ENCODE data around the gene DENND1B.
"Not testable (repeated sequence)": the region's sequence is repeated elsewhere in the genome, so short reads cannot be mapped to it uniquely, and the experiment has no call there.

The DENND1B gene

GRCh38 chr1:197632651-197633050 lies 142.6 kb downstream of the DENND1B start:
- no peak for DNase-seq (ENCODE audit: low read depth, low spot score)

- DNase-seq (ENCODE audit: low read depth, low spot score) = no peak
These were observed 143.3 kb downstream of the DENND1B start for GRCh38 chr1:197632005-197632404.

DNA sequence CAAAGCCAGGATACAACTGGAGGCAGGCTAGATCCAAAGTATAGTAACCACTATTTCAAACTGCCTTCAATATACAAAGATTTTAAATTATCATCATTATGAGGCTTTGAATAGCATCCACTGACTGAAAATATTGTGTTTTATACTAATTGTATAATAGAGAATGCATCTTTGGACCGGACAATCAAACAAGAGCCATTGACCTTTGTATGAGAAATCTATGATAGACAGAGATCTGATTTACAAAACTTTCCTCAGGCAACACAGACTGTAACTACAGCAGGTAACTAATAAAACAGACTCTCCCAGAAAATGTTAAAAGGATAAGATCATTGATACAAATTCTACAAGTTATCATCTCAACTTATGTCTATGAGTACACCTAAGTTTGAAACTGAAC lies 152.9 kb downstream of the DENND1B start:
- DNase-seq (ENCODE audit: low read depth, low spot score) = no peak

GRCh38 chr1:197621761-197622160 lies 153.5 kb downstream of the DENND1B start:
- no peak for DNase-seq (ENCODE audit: low read depth, low spot score)

DNA sequence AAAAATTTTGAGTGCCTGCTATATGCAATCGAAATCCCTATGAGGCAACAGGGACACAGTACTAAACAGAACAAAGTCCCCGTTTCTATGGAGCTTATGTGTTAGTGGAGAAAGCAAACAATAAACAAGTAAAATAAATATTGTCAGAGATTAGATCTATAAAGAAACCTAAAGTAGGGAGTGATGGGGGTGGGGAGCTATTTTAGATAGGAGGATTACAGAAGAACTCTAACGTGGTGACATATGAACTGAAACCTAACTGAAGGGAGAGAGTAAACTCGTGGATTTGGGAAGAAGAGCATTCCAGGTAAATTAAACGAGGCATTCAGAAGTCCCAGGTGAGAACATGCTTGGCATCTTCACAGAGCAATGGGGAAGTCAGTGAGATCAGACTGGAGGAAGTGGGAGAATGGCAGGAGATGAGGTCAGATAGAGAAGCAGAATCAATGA lies 154.5 kb downstream of the DENND1B start:
- no peak for DNase-seq (ENCODE audit: low read depth, low spot score)

GRCh38 chr1:197619008-197619640 lies 156.2 kb downstream of the DENND1B start:
- DNase-seq (ENCODE audit: low read depth, low spot score) = peak; percentile 38

- DNase-seq (ENCODE audit: low read depth, low spot score) = no peak
These were observed 157.2 kb downstream of the DENND1B start for GRCh38 chr1:197618061-197618460.

- DNase-seq (ENCODE audit: low read depth, low spot score) = no peak
These were observed 159.6 kb downstream of the DENND1B start for GRCh38 chr1:197615693-197616011.

DNA sequence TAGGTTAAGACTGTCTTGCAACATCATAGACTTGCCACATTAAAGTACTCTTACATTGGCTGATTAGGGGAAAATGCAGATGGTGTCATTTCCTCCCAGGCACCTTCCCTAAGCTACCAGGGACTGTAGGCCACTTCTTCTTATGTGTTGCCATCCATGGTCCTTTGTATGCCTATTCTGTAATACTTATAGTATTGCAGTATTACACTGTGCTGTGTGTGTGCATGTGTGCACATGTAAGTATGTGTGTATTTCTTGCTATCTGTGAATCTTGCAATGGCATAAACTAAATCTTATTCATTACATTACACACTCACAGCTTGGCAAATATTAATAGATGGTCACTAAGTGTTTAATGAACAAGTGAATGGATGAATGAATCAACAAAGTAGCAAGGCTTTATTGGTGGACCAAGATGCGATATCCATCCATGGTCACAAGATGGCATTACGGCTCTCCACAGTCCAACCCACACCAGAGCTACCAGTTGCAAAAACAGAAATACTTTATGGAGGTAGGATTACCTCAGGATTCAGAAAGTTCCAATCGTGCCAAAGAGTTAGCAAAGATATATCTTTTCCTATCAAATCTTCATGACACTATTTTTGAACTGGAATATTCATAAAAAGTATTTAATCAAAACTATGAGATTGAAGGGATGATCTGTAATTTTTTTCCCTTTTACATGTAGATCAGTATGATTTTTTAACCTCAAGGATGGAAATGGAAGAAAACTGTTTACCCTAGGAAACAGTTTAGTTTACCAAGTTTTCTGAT lies 160.2 kb downstream of the DENND1B start:
- peak; percentile 62 for DNase-seq (ENCODE audit: low read depth, low spot score)

GRCh38 chr1:197606168-197606845 lies 169.0 kb downstream of the DENND1B start:
- DNase-seq (ENCODE audit: low read depth, low spot score) = no peak

GRCh38 chr1:197604302-197604701 lies 171.0 kb downstream of the DENND1B start:
- no peak for DNase-seq (ENCODE audit: low read depth, low spot score)

GRCh38 chr1:197600751-197601150 lies 174.5 kb downstream of the DENND1B start:
- no peak for DNase-seq (ENCODE audit: low read depth, low spot score)

GRCh38 chr1:197599789-197600188 lies 175.5 kb downstream of the DENND1B start:
- DNase-seq (ENCODE audit: low read depth, low spot score) = no peak

DNA sequence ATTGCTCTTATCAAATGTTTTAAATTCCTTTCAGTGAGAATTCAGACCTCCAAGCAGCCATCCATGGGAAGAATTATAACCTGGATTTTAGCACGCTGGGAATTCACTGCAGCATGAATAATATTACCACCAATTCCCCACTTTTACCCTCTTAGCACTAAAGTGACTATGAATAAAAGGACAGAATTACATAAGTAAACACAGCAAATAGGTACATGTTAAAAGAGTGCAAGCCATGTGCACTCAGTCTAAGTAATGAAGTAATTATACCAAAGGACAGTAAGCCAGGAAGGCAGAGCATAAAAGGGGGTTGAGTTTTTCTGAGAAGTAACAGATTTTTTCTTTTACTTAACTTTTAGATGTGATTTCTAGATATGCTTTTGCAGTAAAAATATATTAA lies 176.3 kb downstream of the DENND1B start:
- DNase-seq (ENCODE audit: low read depth, low spot score) = no peak

DNA sequence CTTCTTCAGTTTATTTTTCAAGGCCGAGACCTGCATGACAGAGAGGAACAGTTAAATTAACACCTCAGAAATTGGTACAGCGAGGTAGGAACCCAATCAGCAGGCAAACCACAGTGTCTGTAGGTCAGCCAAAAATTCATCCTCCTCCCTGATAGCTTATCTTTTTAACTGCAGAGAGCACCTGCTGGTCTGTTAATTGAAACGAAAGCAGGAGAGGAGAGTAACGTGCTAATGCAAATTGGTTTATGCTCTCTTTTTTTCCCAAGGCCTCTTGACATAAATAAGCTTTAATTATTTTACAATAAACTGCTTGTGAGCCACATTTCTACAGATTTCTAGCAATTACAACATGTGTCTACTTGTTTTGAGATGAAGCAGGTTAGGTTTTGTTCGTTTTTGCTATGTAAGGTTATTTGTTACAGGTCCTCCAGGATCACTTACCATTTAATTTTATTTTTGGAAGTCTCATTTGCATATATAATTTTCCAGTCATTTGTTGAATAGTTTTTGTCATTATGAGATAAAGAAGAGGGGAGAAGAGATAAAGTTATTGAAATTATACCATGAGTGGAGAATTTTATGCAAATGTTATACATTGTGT lies 179.9 kb downstream of the DENND1B start:
- no peak for DNase-seq (ENCODE audit: low read depth, low spot score)

GRCh38 chr1:197590687-197591086 lies 184.6 kb downstream of the DENND1B start:
- DNase-seq (ENCODE audit: low read depth, low spot score) = no peak

DNA sequence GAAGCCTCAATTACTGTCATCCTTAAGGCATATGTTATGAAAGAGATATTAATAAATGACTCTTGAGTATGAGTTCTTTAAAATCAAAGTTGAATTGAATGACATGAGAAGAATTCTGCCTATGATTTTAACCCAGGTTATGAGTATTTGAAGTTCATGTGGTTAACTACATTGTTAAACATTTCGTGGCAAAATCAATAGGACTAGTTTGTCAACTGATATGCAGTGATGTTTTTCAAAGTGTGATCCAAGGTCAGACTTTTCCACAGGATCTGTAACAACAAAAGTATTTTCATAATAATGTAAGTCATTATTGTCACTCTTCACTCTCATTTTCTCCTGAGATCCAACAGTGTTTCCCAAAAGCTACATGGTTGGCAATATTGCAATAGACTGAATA lies 189.5 kb downstream of the DENND1B start:
- no peak for DNase-seq (ENCODE audit: low read depth, low spot score)

DNA sequence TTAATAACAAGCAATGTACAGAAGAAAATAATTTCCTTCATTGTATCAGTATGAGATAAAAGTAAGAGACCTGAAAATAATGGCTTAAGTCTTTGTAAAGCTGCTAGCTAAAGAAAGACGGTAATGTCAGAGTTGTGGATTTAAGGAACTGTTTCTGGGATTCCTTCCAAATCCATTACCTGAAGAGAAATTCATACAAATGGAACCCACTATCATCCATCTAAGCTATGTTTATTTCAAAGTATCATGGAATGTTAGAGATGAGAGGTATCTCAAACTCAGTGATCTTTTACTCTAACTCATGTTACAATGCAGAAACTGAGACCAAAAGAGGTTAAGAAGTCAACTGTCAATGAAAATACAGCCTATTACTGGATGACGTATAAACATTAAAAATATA lies 197.7 kb downstream of the DENND1B start:
- no peak for DNase-seq (ENCODE audit: low read depth, low spot score)

- not testable (repeated sequence) for DNase-seq (ENCODE audit: low read depth, low spot score)
These were observed 199.7 kb downstream of the DENND1B start for GRCh38 chr1:197575531-197575930.

DNA sequence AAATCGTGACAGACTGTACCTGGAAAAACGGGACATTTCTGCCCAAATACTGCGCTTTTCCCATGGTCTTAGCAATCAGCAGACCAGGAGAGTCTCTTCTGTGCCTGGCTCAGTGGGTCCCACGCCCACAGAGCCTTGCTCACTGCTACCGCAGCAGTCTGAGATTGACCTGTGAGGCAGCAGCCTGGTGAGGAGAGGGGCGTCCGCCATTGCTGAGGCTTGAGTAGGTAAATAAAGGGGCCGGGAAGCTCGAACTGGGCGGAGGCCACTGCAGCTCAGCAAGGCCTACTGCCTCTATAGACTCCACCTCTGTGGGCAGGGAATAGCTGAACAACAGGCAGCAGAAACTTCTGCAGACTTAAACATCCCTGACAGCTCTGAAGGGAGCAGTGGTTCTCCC lies 203.1 kb downstream of the DENND1B start:
- DNase-seq (ENCODE audit: low read depth, low spot score) = no peak

- DNase-seq (ENCODE audit: low read depth, low spot score) = no peak
These were observed 207.8 kb downstream of the DENND1B start for GRCh38 chr1:197567442-197567841.

GRCh38 chr1:197561041-197561440 lies 214.2 kb downstream of the DENND1B start:
- DNase-seq (ENCODE audit: low read depth, low spot score) = no peak
